ENCODE measurements around the gene TMEM201.

Gene TMEM201

GRCh38 chr1:9607352-9607751 lies 18.6 kb downstream of the TMEM201 start:
- no peak overlapping the region for H2BK15ac ChIP-seq (replicated peaks; ENCODE audit: low read depth)
- WGBS (ENCODE audit: extremely low coverage, insufficient coverage, low lambda C conversion rate) = no CpG with 5 or more reads among the region's 19 CpGs
- peaks cover 6% of the 10 kb centered on the region for H3K36me3 ChIP-seq (ENCODE audit: control insufficient read depth, insufficient read depth, low read length)
- H2AK5ac ChIP-seq (ENCODE audit: low read length) = no peak overlapping the region
- no peaks in the 10 kb centered on the region for H3K79me1 ChIP-seq (ENCODE audit: low read length)
- H3K27ac ChIP-seq (ENCODE audit: low read depth, low read length) = no peak overlapping the region
- H4K8ac ChIP-seq (ENCODE audit: low read depth, low read length) = no peak overlapping the region
- H3K27me3 ChIP-seq (ENCODE audit: insufficient read depth, low read length, poor library complexity) = no peaks in the 10 kb centered on the region
- no peak overlapping the region for H3K4me3 ChIP-seq (ENCODE audit: low read length)
- H2BK120ac ChIP-seq (ENCODE audit: low read depth, low read length) = no peak overlapping the region
- no peaks in the 10 kb centered on the region for H3K79me2 ChIP-seq (ENCODE audit: control insufficient read depth, insufficient read depth, low read length)
- H3K4ac ChIP-seq (ENCODE audit: low read depth, low read length) = no peak overlapping the region
- no peak overlapping the region for H3K23ac ChIP-seq (ENCODE audit: low read length)
- no peak overlapping the region for H4K5ac ChIP-seq (ENCODE audit: low read length)
- no peak overlapping the region for H3K56ac ChIP-seq (ENCODE audit: low read length)
- no peak for DNase-seq
- H2BK5ac ChIP-seq (ENCODE audit: low read length) = no peak overlapping the region
- no peak overlapping the region for H3K9ac ChIP-seq (ENCODE audit: low read length)
- no peak overlapping the region for H3K4me2 ChIP-seq (ENCODE audit: low read length)
- no peaks in the 10 kb centered on the region for H3K4me1 ChIP-seq (ENCODE audit: control insufficient read depth, low read depth, low read length)
- H3K18ac ChIP-seq (ENCODE audit: low read length) = no peak overlapping the region

GRCh38 chr1:9609998-9610397 lies 21.3 kb downstream of the TMEM201 start:
- Histone ChIP-seq H3K4me1 (ENCODE audit: control insufficient read depth, low read depth, low read length) (no peaks in the 10 kb centered on the region), H3K18ac (ENCODE audit: low read length) (no peak overlapping the region), H3K23ac (ENCODE audit: low read length) (no peak overlapping the region), H3K4me3 (ENCODE audit: low read length) (no peak overlapping the region), H3K27me3 (ENCODE audit: insufficient read depth, low read length, poor library complexity) (no peaks in the 10 kb centered on the region), H4K5ac (ENCODE audit: low read length) (no peak overlapping the region), H2AK5ac (ENCODE audit: low read length) (no peak overlapping the region), H3K9ac (ENCODE audit: low read length) (no peak overlapping the region), H3K27ac (ENCODE audit: low read depth, low read length) (no peak overlapping the region), H3K4ac (ENCODE audit: low read depth, low read length) (no peak overlapping the region), H3K79me1 (ENCODE audit: low read length) (no peaks in the 10 kb centered on the region), H3K4me2 (ENCODE audit: low read length) (no peak overlapping the region), H3K79me2 (ENCODE audit: control insufficient read depth, insufficient read depth, low read length) (no peaks in the 10 kb centered on the region), H4K8ac (ENCODE audit: low read depth, low read length) (no peak overlapping the region), H2BK15ac (replicated peaks; ENCODE audit: low read depth) (no peak overlapping the region), H2BK5ac (ENCODE audit: low read length) (no peak overlapping the region), H3K56ac (ENCODE audit: low read length) (no peak overlapping the region), H3K36me3 (ENCODE audit: control insufficient read depth, insufficient read depth, low read length) (peaks cover 3% of the 10 kb centered on the region), H2BK120ac (ENCODE audit: low read depth, low read length) (no peak overlapping the region)
- no CpG with 5 or more reads among the region's 5 CpGs for WGBS (ENCODE audit: extremely low coverage, insufficient coverage, low lambda C conversion rate)
- DNase-seq = no peak

- H3K23ac ChIP-seq (ENCODE audit: low read length) = no peak overlapping the region
- no CpG with 5 or more reads among the region's 25 CpGs for WGBS (ENCODE audit: extremely low coverage, insufficient coverage, low lambda C conversion rate)
- H2BK120ac ChIP-seq (ENCODE audit: low read depth, low read length) = no peak overlapping the region
- H3K4me2 ChIP-seq (ENCODE audit: low read length) = no peak overlapping the region
- no peak overlapping the region for H3K9ac ChIP-seq (ENCODE audit: low read length)
- H3K4me3 ChIP-seq (ENCODE audit: low read length) = no peak overlapping the region
- H2BK15ac ChIP-seq (replicated peaks; ENCODE audit: low read depth) = no peak overlapping the region
- H3K27me3 ChIP-seq (ENCODE audit: insufficient read depth, low read length, poor library complexity) = no peaks in the 10 kb centered on the region
- H3K4me1 ChIP-seq (ENCODE audit: control insufficient read depth, low read depth, low read length) = no peaks in the 10 kb centered on the region
- no peak overlapping the region for H2BK5ac ChIP-seq (ENCODE audit: low read length)
- no peak for DNase-seq
- no peak overlapping the region for H3K27ac ChIP-seq (ENCODE audit: low read depth, low read length)
- no peak overlapping the region for H3K18ac ChIP-seq (ENCODE audit: low read length)
- no peak overlapping the region for H4K8ac ChIP-seq (ENCODE audit: low read depth, low read length)
- H3K36me3 ChIP-seq (ENCODE audit: control insufficient read depth, insufficient read depth, low read length) = peaks cover 3% of the 10 kb centered on the region
- no peaks in the 10 kb centered on the region for H3K79me2 ChIP-seq (ENCODE audit: control insufficient read depth, insufficient read depth, low read length)
- H4K5ac ChIP-seq (ENCODE audit: low read length) = no peak overlapping the region
- no peak overlapping the region for H3K56ac ChIP-seq (ENCODE audit: low read length)
- H2AK5ac ChIP-seq (ENCODE audit: low read length) = no peak overlapping the region
- no peaks in the 10 kb centered on the region for H3K79me1 ChIP-seq (ENCODE audit: low read length)
- no peak overlapping the region for H3K4ac ChIP-seq (ENCODE audit: low read depth, low read length)
Observed at GRCh38 chr1:9610548-9610947, 21.8 kb downstream of the TMEM201 start.

GRCh38 chr1:9611716-9612115 lies 23.0 kb downstream of the TMEM201 start:
- Histone ChIP-seq H2AK5ac (ENCODE audit: low read length) (no peak overlapping the region), H2BK120ac (ENCODE audit: low read depth, low read length) (no peak overlapping the region)

GRCh38 chr1:9612162-9612845 lies 23.6 kb downstream of the TMEM201 start:
- H2BK15ac ChIP-seq (replicated peaks; ENCODE audit: low read depth) = no peak overlapping the region

More at GRCh38 chr1:9611716-9612115, 23.0 kb downstream of the TMEM201 start:
- Histone ChIP-seq H3K56ac (ENCODE audit: low read length) (no peak overlapping the region), H3K4me2 (ENCODE audit: low read length) (no peak overlapping the region), H3K27ac (ENCODE audit: low read depth, low read length) (no peak overlapping the region), H3K4me3 (ENCODE audit: low read length) (no peak overlapping the region), H4K5ac (ENCODE audit: low read length) (no peak overlapping the region), H2BK5ac (ENCODE audit: low read length) (no peak overlapping the region), H3K4ac (ENCODE audit: low read depth, low read length) (no peak overlapping the region), H2BK15ac (replicated peaks; ENCODE audit: low read depth) (no peak overlapping the region), H3K23ac (ENCODE audit: low read length) (no peak overlapping the region), H3K79me2 (ENCODE audit: control insufficient read depth, insufficient read depth, low read length) (no peaks in the 10 kb centered on the region), H3K36me3 (ENCODE audit: control insufficient read depth, insufficient read depth, low read length) (peaks cover 3% of the 10 kb centered on the region), H3K18ac (ENCODE audit: low read length) (no peak overlapping the region), H3K27me3 (ENCODE audit: insufficient read depth, low read length, poor library complexity) (no peaks in the 10 kb centered on the region), H4K8ac (ENCODE audit: low read depth, low read length) (no peak overlapping the region), H3K4me1 (ENCODE audit: control insufficient read depth, low read depth, low read length) (no peaks in the 10 kb centered on the region), H3K9ac (ENCODE audit: low read length) (no peak overlapping the region), H3K79me1 (ENCODE audit: low read length) (no peaks in the 10 kb centered on the region)
- no peak for DNase-seq
- no CpG with 5 or more reads among the region's 13 CpGs for WGBS (ENCODE audit: extremely low coverage, insufficient coverage, low lambda C conversion rate)

More at GRCh38 chr1:9612162-9612845, 23.6 kb downstream of the TMEM201 start:
- no peak overlapping the region for H3K18ac ChIP-seq (ENCODE audit: low read length)
- no peak overlapping the region for H3K4me3 ChIP-seq (ENCODE audit: low read length)
- H3K23ac ChIP-seq (ENCODE audit: low read length) = no peak overlapping the region
- H2BK5ac ChIP-seq (ENCODE audit: low read length) = no peak overlapping the region
- H3K4me1 ChIP-seq (ENCODE audit: control insufficient read depth, low read depth, low read length) = no peaks in the 10 kb centered on the region
- H3K27me3 ChIP-seq (ENCODE audit: insufficient read depth, low read length, poor library complexity) = no peaks in the 10 kb centered on the region
- H3K27ac ChIP-seq (ENCODE audit: low read depth, low read length) = no peak overlapping the region
- H4K5ac ChIP-seq (ENCODE audit: low read length) = no peak overlapping the region
- DNase-seq = no peak
- H3K56ac ChIP-seq (ENCODE audit: low read length) = no peak overlapping the region
- no peaks in the 10 kb centered on the region for H3K79me1 ChIP-seq (ENCODE audit: low read length)
- H2AK5ac ChIP-seq (ENCODE audit: low read length) = no peak overlapping the region
- H3K9ac ChIP-seq (ENCODE audit: low read length) = no peak overlapping the region
- peaks cover 3% of the 10 kb centered on the region for H3K36me3 ChIP-seq (ENCODE audit: control insufficient read depth, insufficient read depth, low read length)
- H3K4ac ChIP-seq (ENCODE audit: low read depth, low read length) = no peak overlapping the region
- H3K4me2 ChIP-seq (ENCODE audit: low read length) = no peak overlapping the region
- H3K79me2 ChIP-seq (ENCODE audit: control insufficient read depth, insufficient read depth, low read length) = no peaks in the 10 kb centered on the region
- no CpG with 5 or more reads among the region's 11 CpGs for WGBS (ENCODE audit: extremely low coverage, insufficient coverage, low lambda C conversion rate)
- H2BK120ac ChIP-seq (ENCODE audit: low read depth, low read length) = no peak overlapping the region
- no peak overlapping the region for H4K8ac ChIP-seq (ENCODE audit: low read depth, low read length)

All from mesendoderm (in vitro differentiated cells).